IPS DF 6.9 (cell line): ENCODE results near the gene ADAMTSL2.

Experiments used
- DNase-seq: peaks from one replicate; pipeline ENCODE4 v3.0.0-alpha.2; 2013; ENCODE audit warnings: low read depth, low spot score
- H3K27ac ChIP-seq: one replicate; pipeline ENCODE4 v1.5.1; 2013; ENCODE audit warnings: low read length, control low read depth
- H3K27me3 ChIP-seq: 2 replicates; pipeline ENCODE4 v1.6.1; 2013; ENCODE audit warnings: mild to moderate bottlenecking, low read length; ENCODE audit not compliant: control insufficient read depth, insufficient read depth
- H3K36me3 ChIP-seq: 2 replicates; pipeline ENCODE4 v1.6.1; 2013; ENCODE audit warnings: low read length; ENCODE audit not compliant: control insufficient read depth, insufficient read depth
- H3K4me1 ChIP-seq: 2 replicates; pipeline ENCODE4 v1.6.1; 2013; ENCODE audit warnings: low read length; ENCODE audit not compliant: control insufficient read depth, insufficient read depth
- H3K4me3 ChIP-seq: 2 replicates; pipeline ENCODE4 v1.5.1; 2013; ENCODE audit warnings: mild to moderate bottlenecking, low read length
- H3K9me3 ChIP-seq: 2 replicates; pipeline ENCODE4 v1.6.1; 2013; ENCODE audit warnings: low read length, inconsistent platforms; ENCODE audit not compliant: control insufficient read depth, insufficient read depth
- WGBS: extraction: QIAGEN DNeasy Blood & Tissue Kit; methylation state at CpG from one replicate; pipeline ENCODE4 v1.1.7; 2013; ENCODE audit warnings: mixed read lengths, missing lambda C conversion rate; ENCODE audit not compliant: insufficient read length, insufficient coverage; 5-methylcytosine and 5-hydroxymethylcytosine counted together

ADAMTSL2 gene

DNA sequence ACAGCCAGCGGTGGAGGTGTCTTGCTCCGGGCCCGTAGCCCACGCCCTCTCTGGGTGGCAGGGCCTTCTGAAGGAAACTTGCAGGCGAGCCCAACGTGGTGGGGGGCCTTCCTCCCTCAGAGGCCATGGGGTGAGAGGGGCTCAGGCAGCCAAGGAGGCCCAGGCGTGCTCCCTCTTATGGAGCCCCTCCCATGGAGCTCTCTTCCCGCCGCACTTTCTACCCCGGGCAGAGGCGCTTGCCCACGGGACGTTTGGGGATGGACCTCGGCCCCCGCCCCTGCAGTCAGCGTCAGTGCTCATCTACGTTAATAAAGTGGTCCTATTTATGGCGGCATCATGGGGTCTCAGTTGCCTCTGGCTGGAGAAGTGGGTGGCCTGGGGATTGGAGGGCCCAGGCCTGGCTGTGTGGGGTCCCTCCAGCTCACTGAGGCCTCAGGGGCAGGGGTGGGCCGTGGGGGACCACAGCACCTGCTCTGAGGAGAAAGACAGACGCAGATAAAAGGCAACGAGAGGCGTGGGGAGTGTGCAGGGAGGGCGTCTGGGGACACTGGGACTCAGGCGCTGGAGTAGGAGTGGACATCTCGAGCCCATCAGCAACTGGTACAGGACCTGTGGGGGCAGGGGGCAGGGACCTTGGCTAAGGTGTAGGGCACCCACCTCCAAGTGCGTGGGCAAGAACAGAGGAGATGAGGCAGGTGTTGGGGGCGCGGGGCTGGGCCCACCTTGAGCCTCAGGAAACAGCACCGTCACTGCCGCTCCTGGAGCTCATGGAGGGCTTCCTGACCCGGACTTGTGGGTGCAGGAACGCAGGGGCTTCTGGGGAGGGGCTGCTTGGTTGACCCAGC is 40.9 kb downstream of the ADAMTSL2 start:
- Histone ChIP-seq H3K9me3 (no peaks in the 10 kb centered on the region), H3K27me3 (no peaks in the 10 kb centered on the region), H3K4me1 (no peaks in the 10 kb centered on the region), H3K27ac (no peak overlapping the region), H3K36me3 (no peaks in the 10 kb centered on the region), H3K4me3 (no peak overlapping the region)
- no peak for DNase-seq
- no CpG with 5 or more reads among the region's 32 CpGs for WGBS

DNA sequence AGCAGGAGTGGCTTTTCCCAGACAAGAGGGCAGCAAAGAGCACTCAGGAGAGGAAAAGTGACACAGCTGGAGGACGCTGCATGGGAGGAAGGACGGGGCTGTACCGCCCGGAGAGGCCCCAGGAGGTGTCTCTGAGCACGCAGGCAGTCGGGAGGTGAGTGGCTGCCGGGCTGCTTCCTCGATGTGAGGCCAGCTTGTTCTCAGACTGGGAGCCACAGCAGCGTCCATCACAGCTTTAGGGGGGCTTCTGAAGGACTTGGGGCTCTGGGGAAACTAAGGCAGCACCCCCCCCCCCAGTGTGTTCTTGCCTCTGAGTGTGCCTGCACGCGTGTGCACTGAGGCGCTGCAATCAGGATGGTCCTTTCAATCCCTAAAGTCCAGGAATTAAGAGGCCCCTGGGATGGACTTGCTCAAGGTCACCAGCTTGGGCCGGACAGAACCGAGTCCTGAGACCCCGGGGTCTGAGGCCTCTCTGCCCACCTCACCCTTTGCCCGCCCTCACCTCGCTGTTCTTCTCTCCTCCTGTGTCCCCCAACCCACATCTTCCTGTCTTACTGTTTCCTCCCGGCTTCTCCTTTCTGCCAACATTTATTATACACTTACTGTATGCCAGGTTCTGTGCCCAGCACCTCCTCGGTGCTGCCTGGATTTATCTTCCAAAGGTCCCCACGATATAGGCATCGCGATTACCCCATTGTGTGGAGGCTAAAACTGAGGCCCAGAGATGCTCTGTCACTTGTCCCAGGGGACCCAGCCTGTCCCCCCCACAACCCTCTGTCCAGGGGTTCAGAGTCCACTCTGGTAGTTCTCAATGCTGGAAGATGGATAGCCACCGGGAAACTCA is 41.7 kb downstream of the ADAMTSL2 start:
- no peaks in the 10 kb centered on the region for H3K4me1 ChIP-seq
- no CpG with 5 or more reads among the region's 23 CpGs for WGBS
- H3K9me3 ChIP-seq = no peaks in the 10 kb centered on the region
- no peak overlapping the region for H3K4me3 ChIP-seq
- H3K27ac ChIP-seq = no peak overlapping the region
- H3K27me3 ChIP-seq = no peaks in the 10 kb centered on the region
- no peaks in the 10 kb centered on the region for H3K36me3 ChIP-seq
- DNase-seq = no peak

DNA sequence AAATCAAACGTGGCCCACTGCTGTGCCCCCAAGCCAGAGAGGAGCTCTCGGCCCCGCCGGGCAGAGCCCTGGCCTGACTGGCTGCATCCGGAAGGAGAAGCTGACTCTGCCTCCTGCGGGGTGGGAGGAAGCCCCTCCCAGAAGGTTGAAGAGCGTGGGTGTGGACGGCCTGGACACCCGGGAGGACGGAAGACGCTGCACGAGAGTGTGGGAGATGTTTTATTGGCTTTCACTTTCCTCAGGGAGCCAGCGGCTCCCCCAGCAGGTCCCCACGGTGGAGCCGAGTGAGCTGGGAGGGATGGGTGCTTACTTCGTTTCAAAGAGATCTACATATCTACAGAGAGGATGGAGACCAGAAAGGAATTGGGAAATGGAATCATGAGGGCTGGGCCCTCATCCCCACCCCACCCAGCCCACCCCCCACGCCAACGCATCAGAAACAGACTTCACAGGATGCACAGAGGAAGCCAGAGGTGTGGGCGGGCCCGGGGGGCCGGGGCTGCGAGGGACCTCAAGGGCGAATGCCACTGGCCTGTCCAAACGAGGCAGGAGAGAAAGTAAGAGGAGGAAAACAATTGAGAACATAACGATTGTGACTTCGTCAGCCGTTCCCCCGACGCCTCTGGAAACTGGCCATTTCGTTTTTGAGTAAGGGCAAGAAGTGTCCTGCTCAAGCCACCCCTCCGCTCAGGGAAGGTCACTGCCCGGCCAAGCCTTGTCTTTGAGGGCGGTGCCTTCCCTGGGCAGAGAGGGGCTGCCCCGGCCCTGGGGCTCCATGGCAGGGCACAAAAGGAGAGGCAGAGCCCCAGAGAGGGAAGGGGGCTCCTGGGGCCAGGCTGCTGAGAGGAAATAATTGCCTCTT is 42.6 kb downstream of the ADAMTSL2 start:
- H3K27me3 ChIP-seq = no peaks in the 10 kb centered on the region
- no CpG with 5 or more reads among the region's 34 CpGs for WGBS
- H3K27ac ChIP-seq = no peak overlapping the region
- H3K4me3 ChIP-seq = no peak overlapping the region
- no peaks in the 10 kb centered on the region for H3K9me3 ChIP-seq
- no peaks in the 10 kb centered on the region for H3K36me3 ChIP-seq
- no peaks in the 10 kb centered on the region for H3K4me1 ChIP-seq
- DNase-seq = no peak

DNA sequence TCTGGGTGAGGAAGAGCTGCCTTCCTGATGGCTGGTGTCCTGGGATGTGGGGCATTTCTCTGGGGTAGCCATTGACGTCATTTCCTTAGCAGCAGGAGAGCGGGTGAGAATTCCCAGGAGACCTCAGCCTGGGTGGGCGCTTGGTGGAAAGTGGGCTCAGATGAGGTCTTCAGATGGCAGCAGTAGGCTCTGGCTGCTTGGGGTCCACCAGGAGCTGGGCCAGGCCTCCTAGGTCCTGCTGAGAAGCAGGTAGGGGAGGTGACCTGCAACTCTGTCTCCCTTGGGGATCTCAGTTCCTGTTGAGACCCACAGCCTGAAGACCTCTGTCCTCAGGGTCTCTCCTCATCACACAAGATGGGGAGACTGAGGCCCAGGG is 43.2 kb downstream of the ADAMTSL2 start:
- H3K27ac ChIP-seq = no peak overlapping the region
- H3K36me3 ChIP-seq = no peaks in the 10 kb centered on the region
- H3K9me3 ChIP-seq = no peaks in the 10 kb centered on the region
- no peak overlapping the region for H3K4me3 ChIP-seq
- H3K4me1 ChIP-seq = no peaks in the 10 kb centered on the region
- no peaks in the 10 kb centered on the region for H3K27me3 ChIP-seq
- WGBS = no CpG with 5 or more reads among the region's 3 CpGs
- no peak for DNase-seq

DNA sequence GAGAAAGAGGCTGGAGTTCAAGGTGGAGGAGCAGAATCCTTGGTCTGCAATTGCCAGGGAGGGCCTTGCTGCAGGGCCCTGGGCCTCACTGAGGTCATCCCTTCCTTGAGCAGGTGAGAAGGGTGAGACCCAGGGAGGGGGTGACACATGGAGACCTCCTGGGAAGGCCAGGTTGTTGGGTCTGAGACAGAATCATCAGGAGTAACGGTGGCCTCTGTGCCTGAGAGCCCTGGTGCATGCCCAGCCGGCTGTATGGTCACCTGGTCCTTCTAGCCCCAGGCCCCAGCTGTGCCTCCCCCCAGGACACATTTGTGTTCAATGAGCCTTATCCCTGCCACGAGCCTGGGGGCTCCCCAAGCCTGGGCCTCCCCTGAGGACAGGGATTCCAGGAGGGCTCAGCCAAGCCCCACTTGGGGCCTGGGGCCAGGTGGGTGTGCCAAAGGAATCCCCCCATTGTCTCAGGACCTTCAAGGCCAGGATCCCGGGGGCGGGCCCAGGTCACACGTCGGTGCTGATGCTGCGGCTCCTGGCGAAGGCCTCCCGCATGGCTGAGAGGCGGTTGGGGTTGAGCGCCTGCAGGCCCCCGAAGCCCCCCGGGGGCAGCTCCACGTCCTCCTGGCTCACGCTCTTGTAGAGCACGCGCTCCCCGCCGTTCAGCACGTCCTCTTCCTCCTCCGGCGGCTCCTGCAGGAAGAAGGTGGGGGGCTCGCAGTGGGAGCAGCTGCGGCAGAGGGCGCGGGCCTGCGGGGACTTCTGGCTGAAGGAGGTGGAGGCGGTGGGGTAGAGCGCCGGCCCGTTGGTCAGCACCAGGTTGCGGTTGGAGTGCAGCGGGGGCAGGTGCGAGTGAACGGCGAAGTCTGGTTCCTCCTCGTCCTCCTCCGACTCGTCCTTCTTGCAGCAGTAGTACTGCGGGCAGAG is 44.3 kb downstream of the ADAMTSL2 start:
- WGBS = no CpG with 5 or more reads among the region's 41 CpGs
- Histone ChIP-seq H3K4me3 (no peak overlapping the region), H3K4me1 (no peaks in the 10 kb centered on the region), H3K27ac (no peak overlapping the region), H3K27me3 (no peaks in the 10 kb centered on the region), H3K9me3 (no peaks in the 10 kb centered on the region), H3K36me3 (no peaks in the 10 kb centered on the region)
- DNase-seq = no peak

DNA sequence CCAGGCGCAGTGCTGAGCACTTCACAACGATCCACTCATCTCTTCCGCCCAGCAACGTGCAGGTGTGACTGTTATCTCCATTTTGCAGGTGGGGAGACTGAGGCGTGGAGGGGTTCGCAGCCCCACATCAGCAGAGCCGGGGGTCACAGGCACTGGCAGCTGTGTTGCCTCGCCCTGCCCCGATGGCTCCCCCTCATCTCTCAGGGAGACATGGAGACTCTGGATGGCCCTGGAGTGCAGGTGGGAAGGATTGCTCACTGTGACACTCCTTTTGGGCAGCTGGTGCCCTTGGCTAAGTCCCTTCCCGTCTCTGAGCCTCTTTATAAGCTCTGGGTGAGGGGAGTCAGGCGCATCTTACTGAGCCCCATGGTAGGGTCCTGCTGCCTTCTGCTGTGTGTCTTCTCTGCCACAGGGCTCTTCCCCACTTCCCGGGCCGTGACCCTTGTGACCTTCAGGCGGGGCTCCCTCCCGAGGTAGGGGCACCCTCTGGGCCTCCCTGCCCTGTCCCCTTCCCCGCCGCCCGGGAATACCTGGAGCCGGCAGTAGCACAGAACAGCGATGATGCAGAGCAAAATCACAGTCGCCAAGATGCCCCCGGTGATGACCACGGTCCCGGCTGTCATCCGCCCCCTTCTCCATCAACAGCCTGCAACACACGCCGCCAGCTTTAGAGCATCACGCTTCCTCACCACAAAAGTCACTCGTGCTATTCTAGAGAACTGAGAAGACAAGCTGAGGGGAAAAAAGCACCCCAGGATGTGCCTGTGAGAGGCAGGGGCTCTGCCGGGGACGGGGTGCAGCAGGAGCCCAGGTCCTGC is 45.3 kb downstream of the ADAMTSL2 start:
- Histone ChIP-seq H3K27ac (no peak overlapping the region), H3K36me3 (no peaks in the 10 kb centered on the region), H3K9me3 (no peaks in the 10 kb centered on the region), H3K4me3 (no peak overlapping the region), H3K4me1 (peaks cover 4% of the 10 kb centered on the region), H3K27me3 (no peaks in the 10 kb centered on the region)
- DNase-seq = no peak
- WGBS = no CpG with 5 or more reads among the region's 31 CpGs

DNA sequence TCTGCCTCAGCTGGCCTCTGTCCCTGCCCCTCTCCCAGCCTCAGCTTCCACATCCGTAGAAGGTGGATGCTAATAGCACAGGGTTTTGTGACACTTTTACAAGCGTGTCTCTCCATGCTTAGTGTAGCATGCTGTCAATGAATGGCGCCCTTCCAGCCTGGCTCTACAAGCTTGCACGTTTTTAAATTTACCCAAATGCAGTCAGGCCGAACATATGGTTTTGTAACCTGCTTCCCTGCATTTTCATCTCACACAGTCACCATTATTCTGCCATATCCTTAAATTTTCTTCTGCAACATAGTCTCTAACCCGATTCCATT is 45.9 kb downstream of the ADAMTSL2 start:
- no CpG with 5 or more reads among the region's 6 CpGs for WGBS
- Histone ChIP-seq H3K36me3 (no peaks in the 10 kb centered on the region), H3K27me3 (no peaks in the 10 kb centered on the region), H3K9me3 (no peaks in the 10 kb centered on the region), H3K27ac (no peak overlapping the region), H3K4me1 (peaks cover 8% of the 10 kb centered on the region), H3K4me3 (no peak overlapping the region)
- no peak for DNase-seq

DNA sequence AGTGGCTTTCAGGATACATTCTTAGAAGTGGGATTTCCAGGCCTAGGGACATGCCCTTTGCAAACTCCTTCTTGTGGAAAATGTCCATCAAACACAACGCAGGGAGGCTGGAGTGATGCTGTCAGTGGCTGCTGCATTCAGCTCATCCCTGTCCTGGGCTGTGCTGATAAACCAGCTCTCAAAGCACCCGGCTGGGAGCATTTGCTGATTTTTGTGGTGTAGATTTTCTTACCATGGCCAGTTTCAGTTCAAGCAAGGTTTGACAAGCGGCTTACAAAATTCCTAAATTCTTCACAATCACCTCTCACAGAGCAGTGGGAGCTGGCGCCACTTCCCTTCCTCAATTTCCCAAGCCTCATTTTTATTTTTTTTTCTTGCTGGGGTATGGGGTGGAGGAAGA is 46.5 kb downstream of the ADAMTSL2 start:
- peaks cover 10% of the 10 kb centered on the region for H3K4me1 ChIP-seq
- no peaks in the 10 kb centered on the region for H3K27me3 ChIP-seq
- no peak overlapping the region for H3K4me3 ChIP-seq
- H3K27ac ChIP-seq = no peak overlapping the region
- no peaks in the 10 kb centered on the region for H3K36me3 ChIP-seq
- DNase-seq = no peak
- H3K9me3 ChIP-seq = no peaks in the 10 kb centered on the region
- no CpG with 5 or more reads among the region's 4 CpGs for WGBS
